ENCODE measurements around the gene GLIS1.

Gene GLIS1

DNA sequence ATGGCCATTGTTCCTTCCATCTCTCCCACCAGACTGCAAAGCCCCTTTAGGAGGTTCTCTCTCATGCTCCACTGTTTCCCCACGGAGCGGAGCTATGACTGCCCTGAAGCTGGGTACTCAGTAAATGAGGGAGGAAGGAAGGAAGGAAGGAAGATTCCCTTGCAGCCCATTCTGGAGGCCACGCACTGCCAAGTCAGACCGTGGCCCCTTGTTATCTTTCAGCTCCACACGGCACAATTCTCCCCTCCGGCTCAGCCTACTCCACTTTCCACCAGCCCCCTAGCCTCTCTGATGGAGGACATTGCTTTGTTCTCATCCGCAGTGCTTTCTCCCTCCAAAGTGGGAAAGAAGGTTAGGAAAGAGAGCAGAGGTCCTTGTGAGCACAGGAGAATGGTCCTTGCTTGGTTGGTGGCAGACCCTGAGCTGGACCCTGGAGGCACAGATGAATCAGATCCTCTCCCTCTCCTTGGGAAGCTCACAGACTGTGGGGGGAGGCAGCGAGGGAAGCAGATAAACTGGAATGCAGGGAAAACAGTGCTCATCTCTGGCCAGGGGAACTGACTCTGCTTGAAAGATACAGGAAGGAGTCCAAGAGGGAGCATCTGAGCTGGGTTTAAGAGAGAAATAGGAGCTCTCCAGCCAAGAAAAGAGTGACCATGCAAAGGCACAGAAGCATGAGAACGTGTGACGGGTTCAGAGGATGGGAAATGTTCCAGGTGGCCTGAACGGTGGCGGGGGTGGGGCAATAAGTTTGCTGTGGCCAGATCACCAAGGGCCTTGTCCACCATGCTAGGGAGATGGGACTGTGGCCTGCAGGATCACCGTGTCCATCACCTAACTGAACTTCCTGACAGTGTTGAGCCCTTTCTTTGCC lies 52.6 kb downstream of the GLIS1 start:
- ChIA-PET CTCF (interaction anchor here (0.9 to 8.7 kb wide), 5 partner anchors 9 to 201 kb away, joined by 3 to 83 read pairs (median 4); no protein-coding TSS in a partner anchor), POLR2A (no interaction called here)
- no peaks in the 10 kb centered on the region for H3K9me3 ChIP-seq (ENCODE audit: control extremely low read depth in 1 of 5, control insufficient read depth in 4 of 5, insufficient read depth in 2 of 5, low read depth in 1 of 5, low read length in 4 of 5)
- no peaks in the 10 kb centered on the region for H3K36me3 ChIP-seq (ENCODE audit: control insufficient read depth in 4 of 4, insufficient read depth in 4 of 4, low read length in 3 of 4)
- peak overlapping the region in 1 of 7 experiments; percentile 27 for H3K4me3 ChIP-seq (ENCODE audit: control insufficient read depth in 1 of 7, extremely low read depth in 1 of 7, insufficient read depth in 4 of 7, low read depth in 2 of 7, low read length in 6 of 7)
- H3K27ac ChIP-seq (ENCODE audit: insufficient read depth in 1 of 2, low read depth in 1 of 2, low read length in 2 of 2, poor library complexity in 1 of 2, severe bottlenecking in 2 of 2), result no peak overlapping the region
- 91% methylated on average over 6 of the region's 13 CpGs for WGBS (ENCODE audit: insufficient coverage)
- DNase-seq, result peak in 2 of 3 donors; percentile 34 to 52
- peaks cover 8 to 55% (median 42%) of the 10 kb centered on the region in 4 experiments for H3K4me1 ChIP-seq (ENCODE audit: control extremely low read depth in 1 of 4, control insufficient read depth in 4 of 4, insufficient read depth in 4 of 4, low read length in 3 of 4)
- peaks cover 0 to 13% (median 0%) of the 10 kb centered on the region in 5 experiments for H3K27me3 ChIP-seq (replicated peaks in 2 of 5; ENCODE audit: control insufficient read depth in 4 of 5, insufficient read depth in 5 of 5, low read length in 4 of 5)

DNA sequence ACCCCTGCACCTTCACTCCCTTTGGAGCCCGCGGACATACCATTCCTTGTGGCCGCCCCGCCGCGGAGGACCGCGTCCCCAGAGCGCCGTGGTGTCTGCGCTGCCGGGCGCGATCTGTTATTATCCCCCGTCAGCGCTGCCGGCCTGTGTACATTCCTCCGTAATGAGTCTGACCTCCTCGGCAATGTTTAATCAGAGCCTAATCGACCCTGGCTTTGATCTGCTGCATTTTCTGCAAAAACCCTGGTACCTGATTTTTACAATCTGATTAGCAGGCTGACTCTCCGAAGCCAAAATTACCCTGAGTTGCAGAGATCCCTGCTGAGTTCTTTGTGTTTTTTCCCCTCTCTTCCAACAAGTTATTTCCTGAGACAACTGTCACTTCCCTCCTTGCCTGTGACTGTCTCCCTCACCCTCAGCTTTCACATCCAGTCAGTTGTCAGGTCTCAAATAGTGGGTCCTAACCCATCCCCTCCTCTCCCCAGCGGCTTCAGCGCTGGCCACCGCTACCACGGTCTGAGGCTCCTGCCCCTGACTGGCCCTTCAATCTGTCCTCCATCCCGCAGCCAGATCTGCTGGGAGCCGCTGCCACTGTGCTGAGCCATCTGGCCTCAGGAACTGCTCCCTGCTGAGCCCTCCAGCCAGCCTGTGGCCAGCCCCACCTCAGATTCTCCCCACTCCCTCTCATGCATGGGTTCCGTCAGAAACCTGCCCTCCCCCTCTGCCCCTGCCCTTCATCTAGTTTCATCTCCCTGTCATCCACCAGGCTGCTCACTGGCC lies 53.5 kb downstream of the GLIS1 start:
- ChIA-PET CTCF (interaction anchor here (0.5 to 8.7 kb wide), 5 partner anchors 10 to 200 kb away, joined by 3 to 83 read pairs (median 4); no protein-coding TSS in a partner anchor), POLR2A (no interaction called here)
- H3K4me3 ChIP-seq (ENCODE audit: control insufficient read depth in 1 of 7, extremely low read depth in 1 of 7, insufficient read depth in 4 of 7, low read depth in 2 of 7, low read length in 6 of 7), result peak overlapping the region in 2 of 7 experiments; percentile 5 to 27
- 45% methylated on average over 18 of the region's 28 CpGs for WGBS (ENCODE audit: insufficient coverage)
- no peaks in the 10 kb centered on the region for H3K36me3 ChIP-seq (ENCODE audit: control insufficient read depth in 4 of 4, insufficient read depth in 4 of 4, low read length in 3 of 4)
- H3K27ac ChIP-seq (ENCODE audit: insufficient read depth in 1 of 2, low read depth in 1 of 2, low read length in 2 of 2, poor library complexity in 1 of 2, severe bottlenecking in 2 of 2), result no peak overlapping the region
- H3K9me3 ChIP-seq (ENCODE audit: control extremely low read depth in 1 of 5, control insufficient read depth in 4 of 5, insufficient read depth in 2 of 5, low read depth in 1 of 5, low read length in 4 of 5), result no peaks in the 10 kb centered on the region
- peak in 2 of 3 donors; percentile 13 to 17 for DNase-seq
- peaks cover 13 to 64% (median 51%) of the 10 kb centered on the region in 4 experiments for H3K4me1 ChIP-seq (ENCODE audit: control extremely low read depth in 1 of 4, control insufficient read depth in 4 of 4, insufficient read depth in 4 of 4, low read length in 3 of 4)
- peaks cover 0 to 13% (median 0%) of the 10 kb centered on the region in 5 experiments for H3K27me3 ChIP-seq (replicated peaks in 2 of 5; ENCODE audit: control insufficient read depth in 4 of 5, insufficient read depth in 5 of 5, low read length in 4 of 5)

DNA sequence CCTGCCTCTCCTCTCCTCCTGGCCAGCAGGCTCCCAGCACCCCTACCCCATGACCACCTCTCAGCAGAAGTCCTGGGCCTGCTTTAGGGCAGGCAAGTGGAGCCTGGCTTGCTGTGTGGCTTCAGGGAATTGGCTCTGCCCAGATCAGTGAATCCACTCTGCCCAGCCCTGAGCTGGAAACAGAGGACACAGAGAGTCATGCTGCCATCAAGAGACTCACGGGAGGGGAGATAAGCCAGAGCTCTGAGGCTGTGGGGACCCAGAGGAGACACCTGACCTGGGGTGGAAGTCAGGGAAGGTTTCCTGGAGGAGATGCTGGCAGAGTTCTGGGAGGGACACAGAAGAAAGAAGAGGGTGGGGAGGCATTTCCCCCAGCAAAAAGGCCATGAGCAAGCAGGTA lies 54.2 kb downstream of the GLIS1 start:
- POLR2A ChIA-PET, result no interaction called here
- H3K4me3 ChIP-seq (ENCODE audit: control insufficient read depth in 1 of 7, extremely low read depth in 1 of 7, insufficient read depth in 4 of 7, low read depth in 2 of 7, low read length in 6 of 7), result no peak overlapping the region
- H3K27me3 ChIP-seq (replicated peaks in 2 of 5; ENCODE audit: control insufficient read depth in 4 of 5, insufficient read depth in 5 of 5, low read length in 4 of 5), result peaks cover 0 to 13% (median 0%) of the 10 kb centered on the region in 5 experiments
- no peak for DNase-seq
- peaks cover 14 to 71% (median 55%) of the 10 kb centered on the region in 4 experiments for H3K4me1 ChIP-seq (ENCODE audit: control extremely low read depth in 1 of 4, control insufficient read depth in 4 of 4, insufficient read depth in 4 of 4, low read length in 3 of 4)
- WGBS (ENCODE audit: insufficient coverage), result 75% methylated on average over 1 of the region's 1 CpG
- H3K36me3 ChIP-seq (ENCODE audit: control insufficient read depth in 4 of 4, insufficient read depth in 4 of 4, low read length in 3 of 4), result no peaks in the 10 kb centered on the region
- no peaks in the 10 kb centered on the region for H3K9me3 ChIP-seq (ENCODE audit: control extremely low read depth in 1 of 5, control insufficient read depth in 4 of 5, insufficient read depth in 2 of 5, low read depth in 1 of 5, low read length in 4 of 5)
- H3K27ac ChIP-seq (ENCODE audit: insufficient read depth in 1 of 2, low read depth in 1 of 2, low read length in 2 of 2, poor library complexity in 1 of 2, severe bottlenecking in 2 of 2), result no peak overlapping the region
- CTCF ChIA-PET, result interaction anchor here (0.5 to 8.7 kb wide), 3 partner anchors 98 to 199 kb away, joined by 3 to 83 read pairs (median 4); no protein-coding TSS in a partner anchor

DNA sequence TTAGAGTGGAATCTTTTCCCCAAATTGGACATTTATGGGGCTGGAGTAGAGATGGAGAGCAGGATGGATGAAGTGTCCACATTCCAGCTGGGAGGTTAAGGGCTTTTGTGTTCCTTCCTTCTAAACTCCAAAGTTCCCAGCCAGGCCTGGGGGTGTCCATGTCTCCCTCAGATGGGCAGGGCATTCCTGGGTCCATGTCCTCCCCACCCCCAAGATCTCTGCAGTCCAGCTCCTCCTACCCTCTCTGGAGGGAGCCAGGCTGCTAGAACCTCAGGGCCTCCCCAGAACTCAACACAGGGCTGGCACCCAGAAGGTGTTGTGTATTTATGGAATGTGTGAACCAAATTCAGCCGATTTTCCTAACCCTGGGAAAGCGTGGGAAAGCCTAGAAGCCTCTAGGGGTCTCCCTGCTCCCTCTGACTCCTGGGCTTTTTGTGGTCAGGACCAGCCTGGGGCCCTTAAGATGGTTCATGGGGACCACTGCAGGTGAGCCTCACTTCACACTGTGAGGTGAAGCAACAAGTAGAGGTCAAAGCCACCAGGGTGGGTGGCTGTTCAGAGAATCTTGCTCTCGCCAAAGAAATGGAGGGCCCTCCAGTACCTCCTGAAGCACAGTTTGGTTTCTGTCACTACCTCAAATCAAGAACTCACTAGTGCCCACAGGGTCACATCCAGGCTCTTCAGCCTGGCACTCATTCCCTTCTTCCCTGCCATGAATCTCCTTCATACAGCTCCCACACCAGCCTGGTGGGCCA lies 54.8 kb downstream of the GLIS1 start:
- Histone ChIP-seq H3K27me3 (replicated peaks in 2 of 5; ENCODE audit: control insufficient read depth in 4 of 5, insufficient read depth in 5 of 5, low read length in 4 of 5) (peaks cover 0 to 13% (median 0%) of the 10 kb centered on the region in 5 experiments), H3K4me3 (ENCODE audit: control insufficient read depth in 1 of 7, extremely low read depth in 1 of 7, insufficient read depth in 4 of 7, low read depth in 2 of 7, low read length in 6 of 7) (no peak overlapping the region), H3K36me3 (ENCODE audit: control insufficient read depth in 4 of 4, insufficient read depth in 4 of 4, low read length in 3 of 4) (no peaks in the 10 kb centered on the region), H3K4me1 (ENCODE audit: control extremely low read depth in 1 of 4, control insufficient read depth in 4 of 4, insufficient read depth in 4 of 4, low read length in 3 of 4) (peaks cover 14 to 77% (median 60%) of the 10 kb centered on the region in 4 experiments), H3K9me3 (ENCODE audit: control extremely low read depth in 1 of 5, control insufficient read depth in 4 of 5, insufficient read depth in 2 of 5, low read depth in 1 of 5, low read length in 4 of 5) (no peaks in the 10 kb centered on the region), H3K27ac (ENCODE audit: insufficient read depth in 1 of 2, low read depth in 1 of 2, low read length in 2 of 2, poor library complexity in 1 of 2, severe bottlenecking in 2 of 2) (no peak overlapping the region)
- WGBS (ENCODE audit: insufficient coverage), result 95% methylated on average over 3 of the region's 3 CpGs
- DNase-seq, result no peak
- CTCF ChIA-PET, result interaction anchor here (0.7 to 8.7 kb wide), 6 partner anchors 8 to 212 kb away, joined by 3 to 83 read pairs (median 4); no protein-coding TSS in a partner anchor
- POLR2A ChIA-PET, result no interaction called here

DNA sequence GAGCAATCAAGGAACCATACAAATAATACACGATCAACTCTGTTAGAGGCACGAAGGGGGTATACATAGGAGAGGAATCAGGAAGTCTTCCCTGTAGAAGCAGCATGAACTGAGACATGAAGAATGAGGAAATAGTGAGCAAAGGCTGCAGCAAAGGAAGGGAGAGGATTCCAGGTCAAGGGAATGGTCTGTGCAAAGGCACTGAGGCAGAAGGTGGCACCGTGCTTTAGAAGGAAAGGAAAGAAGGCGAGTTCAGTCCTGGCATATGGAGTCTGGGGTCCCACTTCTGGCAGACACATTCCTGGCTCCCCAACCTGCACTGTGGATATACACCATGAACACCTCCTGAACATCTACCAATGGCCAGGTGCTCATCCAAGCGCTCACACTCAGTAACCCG lies 56.1 kb downstream of the GLIS1 start:
- 100% methylated on average over 3 of the region's 6 CpGs for WGBS (ENCODE audit: insufficient coverage)
- H3K36me3 ChIP-seq (ENCODE audit: control insufficient read depth in 4 of 4, insufficient read depth in 4 of 4, low read length in 3 of 4), result no peaks in the 10 kb centered on the region
- peaks cover 14 to 77% (median 65%) of the 10 kb centered on the region in 4 experiments for H3K4me1 ChIP-seq (ENCODE audit: control extremely low read depth in 1 of 4, control insufficient read depth in 4 of 4, insufficient read depth in 4 of 4, low read length in 3 of 4)
- peaks cover 0 to 13% (median 0%) of the 10 kb centered on the region in 5 experiments for H3K27me3 ChIP-seq (replicated peaks in 2 of 5; ENCODE audit: control insufficient read depth in 4 of 5, insufficient read depth in 5 of 5, low read length in 4 of 5)
- POLR2A ChIA-PET, result no interaction called here
- CTCF ChIA-PET, result interaction anchor here (0.8 to 8.7 kb wide), 13 partner anchors 8 to 211 kb away, joined by 3 to 83 read pairs (median 4); no protein-coding TSS in a partner anchor
- no peak for DNase-seq
- no peak overlapping the region for H3K27ac ChIP-seq (ENCODE audit: insufficient read depth in 1 of 2, low read depth in 1 of 2, low read length in 2 of 2, poor library complexity in 1 of 2, severe bottlenecking in 2 of 2)
- H3K9me3 ChIP-seq (ENCODE audit: control extremely low read depth in 1 of 5, control insufficient read depth in 4 of 5, insufficient read depth in 2 of 5, low read depth in 1 of 5, low read length in 4 of 5), result no peaks in the 10 kb centered on the region
- peak overlapping the region in 1 of 7 experiments; percentile 3 for H3K4me3 ChIP-seq (ENCODE audit: control insufficient read depth in 1 of 7, extremely low read depth in 1 of 7, insufficient read depth in 4 of 7, low read depth in 2 of 7, low read length in 6 of 7)

DNA sequence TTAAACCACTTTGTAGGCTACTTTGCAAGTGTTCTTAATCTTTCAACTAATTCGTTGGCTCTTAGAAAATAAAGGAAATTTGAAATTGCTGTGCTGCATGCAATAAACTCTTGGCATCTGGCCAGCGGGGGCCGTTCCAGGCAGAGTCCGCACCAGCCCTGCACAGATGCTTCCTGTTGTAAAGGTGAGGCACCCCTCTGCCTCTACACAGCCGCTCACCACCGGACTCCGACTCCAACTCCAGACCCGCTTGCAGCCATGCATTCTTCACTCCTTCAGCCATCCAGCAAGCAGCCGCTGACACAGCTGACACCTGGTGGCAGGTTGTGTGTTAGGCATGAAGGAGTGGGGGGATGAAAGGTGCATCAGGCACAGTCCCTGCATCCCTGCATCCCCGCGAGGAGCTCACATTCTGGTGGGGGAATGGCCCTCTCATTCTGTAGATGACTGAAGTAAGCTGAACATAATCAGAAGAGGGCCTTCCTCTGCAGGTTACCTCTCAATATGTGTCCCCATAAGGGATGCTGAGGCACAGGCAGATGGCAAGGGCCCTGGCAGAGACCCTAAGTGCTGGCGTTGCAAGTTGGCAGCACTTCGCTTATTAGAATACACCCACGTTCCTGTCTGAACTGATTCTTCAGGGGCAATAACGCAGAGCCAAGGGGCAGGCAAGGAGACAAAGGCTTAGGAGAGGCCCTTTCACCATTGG lies 56.8 kb downstream of the GLIS1 start:
- no peaks in the 10 kb centered on the region for H3K9me3 ChIP-seq (ENCODE audit: control extremely low read depth in 1 of 5, control insufficient read depth in 4 of 5, insufficient read depth in 2 of 5, low read depth in 1 of 5, low read length in 4 of 5)
- H3K27me3 ChIP-seq (replicated peaks in 2 of 5; ENCODE audit: control insufficient read depth in 4 of 5, insufficient read depth in 5 of 5, low read length in 4 of 5), result peaks cover 0 to 13% (median 0%) of the 10 kb centered on the region in 5 experiments
- DNase-seq, result peak; percentile 90 to 98 (median 97)
- 8% methylated on average over 9 of the region's 15 CpGs for WGBS (ENCODE audit: insufficient coverage)
- peak overlapping the region in 4 of 7 experiments; percentile 26 to 53 (median 32) for H3K4me3 ChIP-seq (ENCODE audit: control insufficient read depth in 1 of 7, extremely low read depth in 1 of 7, insufficient read depth in 4 of 7, low read depth in 2 of 7, low read length in 6 of 7)
- ChIA-PET POLR2A (no interaction called here), CTCF (interaction anchor here (0.6 to 8.7 kb wide), 16 partner anchors 9 to 205 kb away, joined by 3 to 83 read pairs (median 4); no protein-coding TSS in a partner anchor)
- peak overlapping the region in 1 of 2 experiments; percentile 63 for H3K27ac ChIP-seq (ENCODE audit: insufficient read depth in 1 of 2, low read depth in 1 of 2, low read length in 2 of 2, poor library complexity in 1 of 2, severe bottlenecking in 2 of 2)
- H3K4me1 ChIP-seq (ENCODE audit: control extremely low read depth in 1 of 4, control insufficient read depth in 4 of 4, insufficient read depth in 4 of 4, low read length in 3 of 4), result peaks cover 14 to 77% (median 65%) of the 10 kb centered on the region in 4 experiments
- no peaks in the 10 kb centered on the region for H3K36me3 ChIP-seq (ENCODE audit: control insufficient read depth in 4 of 4, insufficient read depth in 4 of 4, low read length in 3 of 4)

All from common myeloid progenitor, CD34-positive (primary cell).